GM20000 (cell line): ENCODE measurements around the gene PLCB2.
A peak's percentile ranks its signal among the peaks of the same experiment; 100 is the strongest.

Experiments used
- DNase-seq: peaks from one replicate; pipeline ENCODE4 v3.0.0; 2012; ENCODE audit warnings: low spot score
- TF ChIP-seq, protein P1 (sequence below): IDR thresholded peaks from 2 replicates; pipeline ENCODE4 v1.5.1; 2012; ENCODE audit warnings: mild to moderate bottlenecking, control low read depth; ENCODE audit errors: extremely low read depth, missing control alignments

The PLCB2 gene

GRCh38 chr15:40335938-40336743 is 28.4 kb upstream of the PLCB2 start:
- TF ChIP-seq, protein P1, sequence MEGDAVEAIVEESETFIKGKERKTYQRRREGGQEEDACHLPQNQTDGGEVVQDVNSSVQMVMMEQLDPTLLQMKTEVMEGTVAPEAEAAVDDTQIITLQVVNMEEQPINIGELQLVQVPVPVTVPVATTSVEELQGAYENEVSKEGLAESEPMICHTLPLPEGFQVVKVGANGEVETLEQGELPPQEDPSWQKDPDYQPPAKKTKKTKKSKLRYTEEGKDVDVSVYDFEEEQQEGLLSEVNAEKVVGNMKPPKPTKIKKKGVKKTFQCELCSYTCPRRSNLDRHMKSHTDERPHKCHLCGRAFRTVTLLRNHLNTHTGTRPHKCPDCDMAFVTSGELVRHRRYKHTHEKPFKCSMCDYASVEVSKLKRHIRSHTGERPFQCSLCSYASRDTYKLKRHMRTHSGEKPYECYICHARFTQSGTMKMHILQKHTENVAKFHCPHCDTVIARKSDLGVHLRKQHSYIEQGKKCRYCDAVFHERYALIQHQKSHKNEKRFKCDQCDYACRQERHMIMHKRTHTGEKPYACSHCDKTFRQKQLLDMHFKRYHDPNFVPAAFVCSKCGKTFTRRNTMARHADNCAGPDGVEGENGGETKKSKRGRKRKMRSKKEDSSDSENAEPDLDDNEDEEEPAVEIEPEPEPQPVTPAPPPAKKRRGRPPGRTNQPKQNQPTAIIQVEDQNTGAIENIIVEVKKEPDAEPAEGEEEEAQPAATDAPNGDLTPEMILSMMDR: no peak
- DNase-seq: no peak

DNA sequence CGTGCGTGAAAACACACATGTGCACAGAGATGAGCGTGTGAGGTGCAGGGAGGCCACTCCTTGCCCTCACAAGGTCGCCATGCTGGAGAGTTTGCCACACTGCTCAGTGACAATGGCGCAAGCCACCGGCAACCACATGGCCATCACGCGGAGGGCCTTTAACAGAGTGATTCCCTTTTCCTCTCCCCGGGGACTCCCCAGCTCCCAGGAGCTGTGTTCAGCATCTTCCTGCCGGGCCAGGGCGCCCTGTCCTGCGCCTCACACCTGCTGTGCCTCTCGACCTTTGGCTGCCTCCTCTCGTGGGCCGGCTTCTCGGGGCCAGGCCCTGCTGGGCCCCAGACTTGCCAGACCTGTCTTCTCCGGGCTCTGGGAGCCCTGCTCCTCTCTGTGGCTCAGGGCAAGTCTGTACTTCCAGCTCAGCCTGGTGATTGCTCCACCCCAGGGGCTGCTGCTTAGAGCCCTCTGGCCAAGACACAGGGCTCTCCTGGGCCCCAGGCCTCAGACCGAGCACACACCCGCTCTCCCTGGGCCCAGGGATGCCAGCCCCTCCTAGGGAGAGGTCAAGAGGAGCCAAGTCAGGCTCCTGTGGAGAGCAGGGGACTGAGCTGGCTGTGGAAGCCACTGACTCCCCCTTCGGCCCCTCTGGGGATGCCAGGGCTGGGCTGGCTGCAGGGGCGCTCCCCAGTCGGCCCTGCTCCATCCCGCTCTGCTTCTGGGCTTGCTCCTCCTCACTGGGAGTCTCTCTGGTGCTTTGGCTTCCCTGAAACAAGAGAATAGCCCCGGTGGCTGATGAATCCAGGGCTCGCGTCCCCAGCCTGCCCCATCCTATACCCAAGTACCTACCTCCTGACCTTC is 27.4 kb upstream of the PLCB2 start:
- TF ChIP-seq, protein P1: no peak

GRCh38 chr15:40334541-40334940 is 26.8 kb upstream of the PLCB2 start:
- no peak for DNase-seq
- TF ChIP-seq, protein P1: no peak

More for the DNA sequence above, 27.4 kb upstream of the PLCB2 start:
- DNase-seq: no peak

GRCh38 chr15:40333922-40334492 is 26.3 kb upstream of the PLCB2 start:
- peak; percentile 65 for DNase-seq
- TF ChIP-seq, protein P1: no peak

DNA sequence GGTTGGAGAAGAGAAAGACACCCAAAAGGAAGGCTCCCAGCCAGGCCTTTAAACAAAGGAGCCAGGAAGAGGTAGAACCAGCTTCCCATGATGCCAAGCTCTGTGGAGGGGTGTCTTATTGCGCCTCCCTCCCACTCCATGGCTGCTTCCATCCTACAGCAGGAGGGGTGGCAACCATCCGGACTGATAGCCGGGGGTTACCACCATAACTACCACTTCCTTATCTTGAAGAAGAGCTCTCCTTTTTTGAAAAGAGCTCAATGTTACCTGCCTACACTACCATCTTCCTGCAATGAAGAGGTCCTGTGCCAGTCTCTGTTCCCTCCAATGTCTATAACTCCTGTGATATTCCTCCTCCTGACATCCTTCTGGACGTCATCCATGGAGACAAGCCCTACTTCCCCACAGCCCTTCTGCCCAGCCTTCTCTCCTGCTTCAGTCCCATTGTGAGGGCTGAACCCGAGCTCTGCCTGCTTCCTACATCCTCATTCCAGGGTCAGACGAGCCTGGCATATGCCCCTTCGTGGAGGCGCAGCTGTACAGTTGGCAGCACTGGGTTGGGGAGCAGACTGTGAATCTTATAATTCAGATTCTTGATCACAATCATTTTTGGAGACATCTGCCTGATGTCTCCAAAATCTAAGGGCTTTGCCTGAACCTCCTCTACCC is 24.5 kb upstream of the PLCB2 start:
- TF ChIP-seq, protein P1: no peak
- no peak for DNase-seq

DNA sequence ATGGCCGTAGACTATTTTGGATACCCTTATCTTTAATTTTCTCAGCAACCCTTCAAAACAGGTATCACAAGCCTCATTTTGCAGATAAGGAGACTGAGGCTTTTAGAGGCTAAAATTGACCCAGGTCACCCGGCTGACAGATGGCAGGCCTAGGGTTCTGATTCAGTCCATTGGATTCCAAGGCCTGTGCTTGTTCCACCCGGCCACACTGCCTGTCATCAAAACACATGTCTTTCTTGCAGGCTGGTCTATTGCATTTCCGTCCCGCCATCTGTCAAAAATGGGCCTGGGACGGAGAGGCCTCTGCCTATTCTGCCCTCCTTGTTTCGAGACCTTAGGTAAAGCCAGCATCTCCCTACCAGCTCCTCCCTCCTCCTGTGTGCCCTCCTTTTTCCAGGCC is 23.9 kb upstream of the PLCB2 start:
- DNase-seq: no peak
- TF ChIP-seq, protein P1: no peak
